KMS-11 (cell line): ENCODE data around the gene PGGHG.
"Not testable (repeated sequence)": the region's sequence is repeated elsewhere in the genome, so short reads cannot be mapped to it uniquely, and the experiment has no call there.

Experiments
- H2AFZ ChIP-seq: fragments of 200-600 bp; sonication (generic); 2 replicates; pipeline ENCODE4 v1.6.1; 2016; ENCODE audit warnings: antibody characterized with exemption, mixed run types, low read depth
- H3K27ac ChIP-seq: fragments of 200-600 bp; sonication (generic); 2 replicates; pipeline ENCODE4 v1.6.1; 2016; ENCODE audit warnings: mild to moderate bottlenecking, mixed run types
- H3K27me3 ChIP-seq: fragments of 200-600 bp; sonication (generic); 2 replicates; pipeline ENCODE4 v1.6.1; 2017; ENCODE audit warnings: mild to moderate bottlenecking, low read depth, mixed run types, moderate library complexity; ENCODE audit not compliant: insufficient read depth
- H3K36me3 ChIP-seq: fragments of 200-600 bp; sonication (generic); 2 replicates; pipeline ENCODE4 v1.6.1; 2017; ENCODE audit warnings: mild to moderate bottlenecking, mixed run types; ENCODE audit not compliant: insufficient read depth
- H3K4me1 ChIP-seq: fragments of 200-600 bp; sonication (generic); 2 replicates; pipeline ENCODE4 v1.6.1; 2016; ENCODE audit warnings: mild to moderate bottlenecking, low read depth, mixed run types; ENCODE audit not compliant: poor library complexity, severe bottlenecking
- H3K4me2 ChIP-seq: fragments of 200-600 bp; sonication (generic); 2 replicates; pipeline ENCODE4 v1.7.0; 2016; ENCODE audit warnings: mild to moderate bottlenecking, mixed run types
- H3K4me3 ChIP-seq: fragments of 200-600 bp; sonication (generic); IDR thresholded peaks from 2 replicates; pipeline ENCODE4 v1.6.1; 2017; ENCODE audit warnings: low read depth, low read length, mixed read lengths; ENCODE audit not compliant: insufficient read depth
- H3K79me2 ChIP-seq: fragments of 200-600 bp; sonication (generic); 2 replicates; pipeline ENCODE4 v1.6.1; 2016; ENCODE audit warnings: low read depth, mixed run types; ENCODE audit not compliant: insufficient read depth
- H3K9ac ChIP-seq: fragments of 200-600 bp; sonication (generic); 2 replicates; pipeline ENCODE4 v1.6.1; 2016; ENCODE audit warnings: mild to moderate bottlenecking, mixed run types
- H4K20me1 ChIP-seq: fragments of 200-600 bp; sonication (generic); 2 replicates; pipeline ENCODE4 v1.6.1; 2016; ENCODE audit warnings: mild to moderate bottlenecking, mixed run types; ENCODE audit not compliant: insufficient read depth
- CTCF ChIP-seq: fragments of 200-600 bp; sonication (generic); conservative IDR thresholded peaks from 2 replicates; pipeline ENCODE4 v1.6.1; 2017; ENCODE audit warnings: low read depth, mild to moderate bottlenecking, antibody characterized with exemption, low read length, moderate library complexity, mixed read lengths

The PGGHG gene

GRCh38 chr11:304915-305843 is 16.3 kb downstream of the PGGHG start:
- Histone ChIP-seq H3K79me2 (no peaks in the 10 kb centered on the region), H3K4me1 (no peaks in the 10 kb centered on the region), H4K20me1 (no peaks in the 10 kb centered on the region), H3K9ac (no peak overlapping the region), H3K4me3 (no peak overlapping the region), H3K27me3 (peaks cover 50% of the 10 kb centered on the region), H3K27ac (no peak overlapping the region), H3K36me3 (no peaks in the 10 kb centered on the region), H3K4me2 (no peak overlapping the region), H2AFZ (no peak overlapping the region)
- peak; percentile 69 for TF ChIP-seq CTCF

GRCh38 chr11:305844-306211 is 16.9 kb downstream of the PGGHG start:
- Histone ChIP-seq H3K36me3 (no peaks in the 10 kb centered on the region), H3K79me2 (no peaks in the 10 kb centered on the region), H2AFZ (no peak overlapping the region), H3K4me3 (no peak overlapping the region), H3K27ac (no peak overlapping the region), H3K4me1 (no peaks in the 10 kb centered on the region), H3K9ac (no peak overlapping the region), H3K27me3 (peaks cover 44% of the 10 kb centered on the region), H3K4me2 (no peak overlapping the region), H4K20me1 (no peaks in the 10 kb centered on the region)
- TF ChIP-seq CTCF: no peak

- no peak overlapping the region for H3K4me3 ChIP-seq
- H2AFZ ChIP-seq: no peak overlapping the region
- H3K4me2 ChIP-seq: no peak overlapping the region
- H4K20me1 ChIP-seq: no peaks in the 10 kb centered on the region
- H3K4me1 ChIP-seq: no peaks in the 10 kb centered on the region
- no peak for TF ChIP-seq CTCF
- no peak overlapping the region for H3K27ac ChIP-seq
- no peak overlapping the region for H3K9ac ChIP-seq
- no peaks in the 10 kb centered on the region for H3K36me3 ChIP-seq
- H3K79me2 ChIP-seq: no peaks in the 10 kb centered on the region
- peaks cover 42% of the 10 kb centered on the region for H3K27me3 ChIP-seq
Observed at GRCh38 chr11:306645-307371, 17.9 kb downstream of the PGGHG start.

- H3K36me3 ChIP-seq, H3K27ac ChIP-seq, H3K4me1 ChIP-seq, H2AFZ ChIP-seq, H3K9ac ChIP-seq, H3K79me2 ChIP-seq, H4K20me1 ChIP-seq, H3K4me3 ChIP-seq, H3K4me2 ChIP-seq: not testable (repeated sequence)
- H3K27me3 ChIP-seq: peaks cover 48% of the 10 kb centered on the region
Observed at GRCh38 chr11:307766-308708, 19.1 kb downstream of the PGGHG start, which contains the start of gene IFITM2. TSS of gene IFITM2 (plus strand) at chr11:307816. CDS start at chr11:308193, 377 bp downstream.

GRCh38 chr11:308740-309665 is 20.1 kb downstream of the PGGHG start:
- H3K27me3 ChIP-seq: peaks cover 51% of the 10 kb centered on the region
- not testable (repeated sequence) for H3K4me1 ChIP-seq, H3K9ac ChIP-seq, H3K79me2 ChIP-seq, H3K4me2 ChIP-seq, H3K36me3 ChIP-seq, H3K27ac ChIP-seq, H2AFZ ChIP-seq, H4K20me1 ChIP-seq, H3K4me3 ChIP-seq

GRCh38 chr11:309979-310572 is 21.1 kb downstream of the PGGHG start:
- H3K4me3 ChIP-seq, H3K4me2 ChIP-seq, H4K20me1 ChIP-seq, H3K79me2 ChIP-seq, H3K9ac ChIP-seq, H2AFZ ChIP-seq, H3K36me3 ChIP-seq, H3K27ac ChIP-seq: not testable (repeated sequence)
- Histone ChIP-seq H3K4me1 (peaks cover 12% of the 10 kb centered on the region), H3K27me3 (peaks cover 51% of the 10 kb centered on the region)
